Vagina (tissue), 2 donors: ENCODE results near the gene GHRL.

Experiments used
- POLR2A ChIP-seq, 2 donors: fragments of 450-650 bp; IDR thresholded peaks; one replicate each; pipeline ENCODE4 v1.6.1; 2017; ENCODE audit warnings: antibody characterized with exemption in 2 of 2, mild to moderate bottlenecking in 2 of 2, moderate library complexity in 2 of 2
- TF ChIP-seq, protein P1 (sequence below), 3 experiments: fragments of 450-650 bp in 2 of 3; fragments of 200-600 bp in 1 of 3; sonication (generic) in 1 of 3; IDR thresholded peaks; one replicate each; pipeline ENCODE4 v1.5.1; 2017 to 2019; ENCODE audit warnings: antibody characterized with exemption in 3 of 3, mild to moderate bottlenecking in 2 of 3, moderate library complexity in 2 of 3

DNA sequence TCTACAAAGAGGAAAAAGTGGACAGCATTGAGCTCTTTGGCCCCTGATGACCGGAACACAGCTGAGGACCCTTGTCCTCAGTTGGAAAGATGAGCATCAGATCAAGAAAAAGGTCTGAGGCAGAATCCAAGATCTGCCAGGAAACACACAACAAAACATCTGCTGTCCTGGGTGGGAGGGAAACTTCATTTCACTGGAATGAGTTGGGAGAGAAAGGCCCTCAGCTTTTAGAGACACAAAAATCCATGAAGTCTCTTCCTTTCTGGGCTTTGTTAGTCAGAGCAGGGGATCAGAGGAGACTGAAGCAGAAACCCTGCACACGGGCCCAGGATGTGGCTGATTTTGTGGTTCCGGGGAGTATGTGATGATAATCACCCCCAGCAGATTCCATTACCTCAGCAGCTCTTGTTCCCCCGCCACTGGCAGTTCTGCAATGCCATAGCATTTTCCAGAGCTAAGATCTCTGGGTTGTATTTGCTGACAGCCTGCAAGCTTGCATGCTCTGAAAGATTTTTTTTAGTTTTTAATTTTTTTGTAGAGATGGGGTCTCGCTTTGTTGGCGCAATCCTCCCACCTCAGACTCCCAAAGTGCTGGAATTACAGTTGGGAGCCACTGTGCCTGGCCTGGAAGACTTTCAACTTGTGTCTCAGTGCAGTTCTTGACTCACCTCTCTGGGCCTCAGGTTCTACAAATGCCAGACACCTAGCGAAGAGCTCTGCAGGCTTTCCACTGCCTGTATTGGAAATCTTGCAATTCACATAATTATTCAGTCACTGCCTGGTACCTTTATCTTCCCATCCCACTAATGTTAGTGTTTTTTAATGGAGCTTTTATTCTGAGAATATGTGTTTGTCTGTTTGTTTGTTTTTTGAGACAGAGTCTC is 50.3 kb downstream of the GHRL start:
- TF ChIP-seq, protein P1, sequence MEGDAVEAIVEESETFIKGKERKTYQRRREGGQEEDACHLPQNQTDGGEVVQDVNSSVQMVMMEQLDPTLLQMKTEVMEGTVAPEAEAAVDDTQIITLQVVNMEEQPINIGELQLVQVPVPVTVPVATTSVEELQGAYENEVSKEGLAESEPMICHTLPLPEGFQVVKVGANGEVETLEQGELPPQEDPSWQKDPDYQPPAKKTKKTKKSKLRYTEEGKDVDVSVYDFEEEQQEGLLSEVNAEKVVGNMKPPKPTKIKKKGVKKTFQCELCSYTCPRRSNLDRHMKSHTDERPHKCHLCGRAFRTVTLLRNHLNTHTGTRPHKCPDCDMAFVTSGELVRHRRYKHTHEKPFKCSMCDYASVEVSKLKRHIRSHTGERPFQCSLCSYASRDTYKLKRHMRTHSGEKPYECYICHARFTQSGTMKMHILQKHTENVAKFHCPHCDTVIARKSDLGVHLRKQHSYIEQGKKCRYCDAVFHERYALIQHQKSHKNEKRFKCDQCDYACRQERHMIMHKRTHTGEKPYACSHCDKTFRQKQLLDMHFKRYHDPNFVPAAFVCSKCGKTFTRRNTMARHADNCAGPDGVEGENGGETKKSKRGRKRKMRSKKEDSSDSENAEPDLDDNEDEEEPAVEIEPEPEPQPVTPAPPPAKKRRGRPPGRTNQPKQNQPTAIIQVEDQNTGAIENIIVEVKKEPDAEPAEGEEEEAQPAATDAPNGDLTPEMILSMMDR (IDR thresholded peaks at IDR 0.05), result no peak
- no peak for TF ChIP-seq POLR2A (IDR thresholded peaks at IDR 0.05)
